ENCODE data around the gene BACH2.

The BACH2 gene

GRCh38 chr6:90305800-90306448 is 9.3 kb upstream of the BACH2 start:
- Histone ChIP-seq H3K4me3 (ENCODE audit: low read depth, low read length) (no peak overlapping the region), H3K27me3 (ENCODE audit: control insufficient read depth, insufficient read depth, low read length) (no peaks in the 10 kb centered on the region), H3K36me3 (ENCODE audit: control insufficient read depth, insufficient read depth, low read length) (no peaks in the 10 kb centered on the region), H3K4me1 (peaks cover 5% of the 10 kb centered on the region), H3K9ac (no peak overlapping the region), H3K79me2 (no peaks in the 10 kb centered on the region), H3K9me3 (ENCODE audit: control insufficient read depth, low read length) (no peaks in the 10 kb centered on the region), H3K27ac (no peak overlapping the region), H2AFZ (no peak overlapping the region), H3K4me2 (ENCODE audit: low read length) (no peak overlapping the region)
- TF ChIP-seq CTCF (IDR thresholded peaks at IDR 0.05), result no peak

GRCh38 chr6:90304308-90304707 is 7.7 kb upstream of the BACH2 start:
- Histone ChIP-seq H3K4me3 (ENCODE audit: low read depth, low read length) (no peak overlapping the region), H3K27me3 (ENCODE audit: control insufficient read depth, insufficient read depth, low read length) (no peaks in the 10 kb centered on the region), H3K9me3 (ENCODE audit: control insufficient read depth, low read length) (no peaks in the 10 kb centered on the region), H3K27ac (no peak overlapping the region), H3K4me2 (ENCODE audit: low read length) (no peak overlapping the region), H3K4me1 (peaks cover 9% of the 10 kb centered on the region), H3K36me3 (ENCODE audit: control insufficient read depth, insufficient read depth, low read length) (no peaks in the 10 kb centered on the region), H3K79me2 (no peaks in the 10 kb centered on the region), H3K9ac (no peak overlapping the region), H2AFZ (peak overlapping the region; percentile 16)
- TF ChIP-seq CTCF (IDR thresholded peaks at IDR 0.05), result no peak

- Histone ChIP-seq H3K36me3 (ENCODE audit: control insufficient read depth, insufficient read depth, low read length) (no peaks in the 10 kb centered on the region), H3K9me3 (ENCODE audit: control insufficient read depth, low read length) (no peaks in the 10 kb centered on the region), H3K4me1 (peaks cover 19% of the 10 kb centered on the region), H3K4me2 (ENCODE audit: low read length) (no peak overlapping the region), H3K4me3 (ENCODE audit: low read depth, low read length) (no peak overlapping the region), H3K9ac (no peak overlapping the region), H2AFZ (no peak overlapping the region), H3K79me2 (no peaks in the 10 kb centered on the region), H3K27me3 (ENCODE audit: control insufficient read depth, insufficient read depth, low read length) (no peaks in the 10 kb centered on the region), H3K27ac (no peak overlapping the region)
- TF ChIP-seq CTCF (IDR thresholded peaks at IDR 0.05), result no peak
Measured at GRCh38 chr6:90303039-90303438, 6.4 kb upstream of the BACH2 start.

GRCh38 chr6:90302320-90302719 is 5.7 kb upstream of the BACH2 start:
- no peaks in the 10 kb centered on the region for H3K79me2 ChIP-seq

More at GRCh38 chr6:90302320-90302719, 5.7 kb upstream of the BACH2 start:
- Histone ChIP-seq H3K27ac (no peak overlapping the region), H3K36me3 (ENCODE audit: control insufficient read depth, insufficient read depth, low read length) (no peaks in the 10 kb centered on the region), H3K4me3 (ENCODE audit: low read depth, low read length) (no peak overlapping the region), H3K9ac (no peak overlapping the region), H3K27me3 (ENCODE audit: control insufficient read depth, insufficient read depth, low read length) (no peaks in the 10 kb centered on the region), H3K4me1 (peaks cover 22% of the 10 kb centered on the region), H3K9me3 (ENCODE audit: control insufficient read depth, low read length) (no peaks in the 10 kb centered on the region), H3K4me2 (ENCODE audit: low read length) (no peak overlapping the region), H2AFZ (no peak overlapping the region)
- no peak for TF ChIP-seq CTCF (IDR thresholded peaks at IDR 0.05)

Measured in parathyroid adenoma (tissue), 2 donors.